CD4-positive, alpha-beta T cell treated with Interferon alpha-2 for 1 hour (primary cell): ENCODE results near the gene PDZD8.
A peak's percentile ranks its signal among the peaks of the same experiment; 100 is the strongest.

Experiments used
- DNase-seq, 2 donors: peaks; one replicate each; pipeline ENCODE4 v3.0.0-alpha.2; 2020 to 2022

Gene PDZD8

GRCh38 chr10:117390420-117390819 is 15.2 kb upstream of the PDZD8 start:
- DNase-seq = no peak

GRCh38 chr10:117386805-117387204 is 11.6 kb upstream of the PDZD8 start:
- DNase-seq = no peak

GRCh38 chr10:117382861-117383260 is 7.6 kb upstream of the PDZD8 start:
- DNase-seq = no peak

GRCh38 chr10:117374506-117375359 is 507 bp downstream of the PDZD8 start:
- DNase-seq = peak in 1 of 2 donors; percentile 25

GRCh38 chr10:117373823-117374505 is 1.3 kb downstream of the PDZD8 start:
- DNase-seq = peak; percentile 27 to 57

- DNase-seq = no peak
These were observed 5.0 kb downstream of the PDZD8 start for GRCh38 chr10:117370205-117370604.

- no peak for DNase-seq
These were observed 7.5 kb downstream of the PDZD8 start for GRCh38 chr10:117367718-117368117.

- no peak for DNase-seq
These were observed 8.5 kb downstream of the PDZD8 start for GRCh38 chr10:117366741-117367140.

- no peak for DNase-seq
These were observed 9.6 kb downstream of the PDZD8 start for GRCh38 chr10:117365612-117366011.

GRCh38 chr10:117364110-117364960 is 10.9 kb downstream of the PDZD8 start:
- DNase-seq = no peak

- DNase-seq = no peak
These were observed 12.2 kb downstream of the PDZD8 start for GRCh38 chr10:117363028-117363427.

- DNase-seq = no peak
These were observed 12.9 kb downstream of the PDZD8 start for GRCh38 chr10:117362313-117362712.

- DNase-seq = no peak
These were observed 14.1 kb downstream of the PDZD8 start for GRCh38 chr10:117360994-117361667.

- no peak for DNase-seq
These were observed 15.2 kb downstream of the PDZD8 start for GRCh38 chr10:117360016-117360415.

- DNase-seq = no peak
These were observed 20.2 kb downstream of the PDZD8 start for GRCh38 chr10:117355072-117355471.

- DNase-seq = no peak
These were observed 21.6 kb downstream of the PDZD8 start for GRCh38 chr10:117353684-117354083.

- DNase-seq = no peak
These were observed 22.5 kb downstream of the PDZD8 start for GRCh38 chr10:117352724-117353123.

GRCh38 chr10:117351996-117352395 is 23.2 kb downstream of the PDZD8 start:
- no peak for DNase-seq

- no peak for DNase-seq
These were observed 23.7 kb downstream of the PDZD8 start for GRCh38 chr10:117351558-117351957.

GRCh38 chr10:117350909-117351308 is 24.3 kb downstream of the PDZD8 start:
- DNase-seq = no peak

- DNase-seq = no peak
These were observed 27.0 kb downstream of the PDZD8 start for GRCh38 chr10:117348236-117348635.

GRCh38 chr10:117346574-117346973 is 28.7 kb downstream of the PDZD8 start:
- no peak for DNase-seq

- DNase-seq = no peak
These were observed 30.1 kb downstream of the PDZD8 start for GRCh38 chr10:117345143-117345542.
